ENCODE data around the gene APLF. TPM values are rescaled to one million over a fixed set of nuclear protein-coding genes. Genes with fewer than 3 reads are reported as not detected.

APLF gene
- total and polyA plus RNA-seq, 2 donors (not counting 3 experiments of a cell fraction or from before 2014, with no cell fraction given), result 0.75 to 2.3 TPM

DNA sequence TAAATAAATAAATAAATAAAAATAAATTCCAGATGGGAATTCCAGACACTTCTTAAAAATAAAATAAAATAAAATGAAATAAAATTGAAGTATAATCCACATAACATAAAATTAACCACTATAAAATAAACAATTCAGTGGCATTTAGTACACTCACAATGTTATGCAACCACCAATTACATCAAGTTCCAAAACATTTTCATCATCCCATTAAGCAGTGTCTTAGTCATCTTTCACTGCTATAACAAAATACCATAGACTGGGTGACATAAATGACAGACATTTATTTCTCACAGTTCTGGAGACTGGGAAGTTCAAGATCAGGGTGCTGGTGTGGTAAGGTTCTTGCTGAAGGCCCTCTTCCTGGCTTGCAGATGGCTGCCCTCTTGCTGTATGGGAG lies 153.4 kb downstream of the APLF start:
- Histone ChIP-seq H3K9me3 (replicated peaks; ENCODE audit: control insufficient read depth, insufficient read depth, low read length) (no peaks in the 10 kb centered on the region), H3K36me3 (ENCODE audit: control insufficient read depth in 2 of 2, extremely low read depth in 1 of 2, insufficient read depth in 2 of 2, low read length in 2 of 2) (no peaks in the 10 kb centered on the region), H3K4me3 (replicated peaks in 1 of 3; ENCODE audit: insufficient read depth in 1 of 3, low read depth in 1 of 3, low read length in 3 of 3) (no peak overlapping the region), H3K27me3 (ENCODE audit: control insufficient read depth in 2 of 2, insufficient read depth in 2 of 2, low read length in 2 of 2) (no peaks in the 10 kb centered on the region), H3K9ac (replicated peaks; ENCODE audit: extremely low read depth, insufficient read depth, low read length) (no peak overlapping the region), H2AFZ (ENCODE audit: low read depth, low read length) (no peak overlapping the region), H4K20me1 (replicated peaks; ENCODE audit: control insufficient read depth, extremely low read depth, insufficient read depth, low read length) (no peaks in the 10 kb centered on the region), H3K27ac (ENCODE audit: insufficient read depth, low read depth, low read length) (no peak overlapping the region), H3K79me2 (ENCODE audit: control insufficient read depth, insufficient read depth, low read length) (no peaks in the 10 kb centered on the region), H3K4me1 (ENCODE audit: control insufficient read depth, extremely low read depth, insufficient read depth, low read length) (no peaks in the 10 kb centered on the region), H3K9me1 (replicated peaks; ENCODE audit: control insufficient read depth, extremely low read depth, insufficient read depth, low read length) (no peaks in the 10 kb centered on the region), H3K4me2 (ENCODE audit: insufficient read depth, low read length) (no peak overlapping the region)
- TF ChIP-seq, protein P1, sequence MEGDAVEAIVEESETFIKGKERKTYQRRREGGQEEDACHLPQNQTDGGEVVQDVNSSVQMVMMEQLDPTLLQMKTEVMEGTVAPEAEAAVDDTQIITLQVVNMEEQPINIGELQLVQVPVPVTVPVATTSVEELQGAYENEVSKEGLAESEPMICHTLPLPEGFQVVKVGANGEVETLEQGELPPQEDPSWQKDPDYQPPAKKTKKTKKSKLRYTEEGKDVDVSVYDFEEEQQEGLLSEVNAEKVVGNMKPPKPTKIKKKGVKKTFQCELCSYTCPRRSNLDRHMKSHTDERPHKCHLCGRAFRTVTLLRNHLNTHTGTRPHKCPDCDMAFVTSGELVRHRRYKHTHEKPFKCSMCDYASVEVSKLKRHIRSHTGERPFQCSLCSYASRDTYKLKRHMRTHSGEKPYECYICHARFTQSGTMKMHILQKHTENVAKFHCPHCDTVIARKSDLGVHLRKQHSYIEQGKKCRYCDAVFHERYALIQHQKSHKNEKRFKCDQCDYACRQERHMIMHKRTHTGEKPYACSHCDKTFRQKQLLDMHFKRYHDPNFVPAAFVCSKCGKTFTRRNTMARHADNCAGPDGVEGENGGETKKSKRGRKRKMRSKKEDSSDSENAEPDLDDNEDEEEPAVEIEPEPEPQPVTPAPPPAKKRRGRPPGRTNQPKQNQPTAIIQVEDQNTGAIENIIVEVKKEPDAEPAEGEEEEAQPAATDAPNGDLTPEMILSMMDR (IDR thresholded peaks at IDR 0.05; ENCODE audit: extremely low read depth in 1 of 2, insufficient read depth in 1 of 2, low read depth in 1 of 2, low read length in 2 of 2), result no peak
- TF ChIP-seq MYC (IDR thresholded peaks at IDR 0.05; ENCODE audit: low read depth, low read length), result no peak
- TF ChIP-seq JUN (IDR thresholded peaks at IDR 0.05; ENCODE audit: borderline replicate concordance, insufficient read depth, insufficient read length, low read depth), result no peak
- no peak for TF ChIP-seq POLR2AphosphoS5 (IDR thresholded peaks at IDR 0.05; ENCODE audit: insufficient read depth, low read depth, low read length)
- TF ChIP-seq POLR2A (IDR thresholded peaks at IDR 0.05; ENCODE audit: low read depth, low read length), result no peak
- no peak for TF ChIP-seq FOS (IDR thresholded peaks at IDR 0.05; ENCODE audit: borderline replicate concordance, insufficient read depth, low read length)
- TF ChIP-seq EZH2 (IDR thresholded peaks at IDR 0.05; ENCODE audit: borderline replicate concordance, low read depth, low read length, severe bottlenecking), result no peak
- no peak for TF ChIP-seq GATA2 (IDR thresholded peaks at IDR 0.05; ENCODE audit: insufficient read depth, insufficient read length, low read depth, low read length)
- TF ChIP-seq MAX (IDR thresholded peaks at IDR 0.05; ENCODE audit: insufficient read depth, insufficient read length), result no peak
- no TSS peak for BruUV-seq (replicated peaks)
- ChIA-PET POLR2A (no interaction called here), CTCF (no interaction called here)
- dilution Hi-C loops (cut with MboI; ENCODE audit: extremely low pct_ligation_motif_present, low sequenced_read_pairs) (no loop called here), intact Hi-C loops (cut with micrococcal nuclease) (no loop called here)
- DNase-seq (ENCODE audit: low read depth, low spot score), result no peak
- FAIRE-seq, result no peak
